Esophagus muscularis mucosa (tissue), 4 donors: ENCODE results near the gene EPC1.
A peak's percentile ranks its signal among the peaks of the same experiment; 100 is the strongest.

ENCODE experiments used
- EP300 ChIP-seq: sonication (generic); formaldehyde crosslinking; IDR thresholded peaks from one replicate; pipeline ENCODE4 v1.6.1; 2017; ENCODE audit warnings: antibody characterized with exemption
- POLR2A ChIP-seq: fragments of 450-650 bp; IDR thresholded peaks from one replicate; pipeline ENCODE4 v1.6.1; 2017; ENCODE audit warnings: antibody characterized with exemption, moderate library complexity, mild to moderate bottlenecking, low read depth
- POLR2AphosphoS5 ChIP-seq, 2 donors: sonication (generic); formaldehyde crosslinking; IDR thresholded peaks; one replicate each; pipeline ENCODE4 v1.6.1; 2017; ENCODE audit warnings: antibody characterized with exemption in 2 of 2
- TF ChIP-seq, protein P1 (sequence below), 3 experiments: fragments of 200-600 bp in 2 of 3; fragments of 450-650 bp in 1 of 3; sonication (generic) in 2 of 3; IDR thresholded peaks; one replicate each; pipeline ENCODE4 v1.5.1; 2017 to 2019; ENCODE audit warnings: antibody characterized with exemption in 3 of 3, mild to moderate bottlenecking in 2 of 3, moderate library complexity in 1 of 3

DNA sequence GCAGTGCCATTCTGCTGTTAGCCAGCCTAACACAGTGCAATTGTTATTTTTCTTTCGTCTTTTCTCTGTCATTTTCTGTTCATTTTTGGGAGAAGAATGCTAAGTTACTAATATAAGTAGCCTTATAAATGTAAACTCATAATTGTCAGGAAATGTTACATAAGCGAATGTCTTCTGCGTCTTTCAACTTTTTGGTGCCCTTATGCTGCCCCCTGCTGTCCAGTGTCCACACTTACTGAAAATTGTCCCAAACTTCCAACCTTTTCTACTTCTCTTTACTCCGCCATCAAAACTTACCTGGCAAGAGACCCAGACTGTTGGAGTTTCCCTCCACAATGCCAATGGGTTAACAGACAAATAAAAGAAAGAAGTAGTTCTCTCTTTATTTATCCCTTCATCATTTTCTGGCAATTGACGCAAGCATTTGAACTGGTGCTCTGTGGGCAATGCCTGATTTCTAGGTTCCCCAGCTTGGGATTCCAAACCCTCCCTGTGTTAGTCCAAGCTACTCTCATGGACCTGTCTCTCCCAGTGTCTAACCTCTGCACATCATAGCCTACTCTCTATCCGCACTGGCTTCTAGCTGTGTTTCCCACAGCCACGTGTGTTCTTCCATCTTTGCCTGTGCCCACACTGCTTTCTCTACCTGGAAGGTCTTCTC is 21.0 kb upstream of the EPC1 start:
- TF ChIP-seq, protein P1, sequence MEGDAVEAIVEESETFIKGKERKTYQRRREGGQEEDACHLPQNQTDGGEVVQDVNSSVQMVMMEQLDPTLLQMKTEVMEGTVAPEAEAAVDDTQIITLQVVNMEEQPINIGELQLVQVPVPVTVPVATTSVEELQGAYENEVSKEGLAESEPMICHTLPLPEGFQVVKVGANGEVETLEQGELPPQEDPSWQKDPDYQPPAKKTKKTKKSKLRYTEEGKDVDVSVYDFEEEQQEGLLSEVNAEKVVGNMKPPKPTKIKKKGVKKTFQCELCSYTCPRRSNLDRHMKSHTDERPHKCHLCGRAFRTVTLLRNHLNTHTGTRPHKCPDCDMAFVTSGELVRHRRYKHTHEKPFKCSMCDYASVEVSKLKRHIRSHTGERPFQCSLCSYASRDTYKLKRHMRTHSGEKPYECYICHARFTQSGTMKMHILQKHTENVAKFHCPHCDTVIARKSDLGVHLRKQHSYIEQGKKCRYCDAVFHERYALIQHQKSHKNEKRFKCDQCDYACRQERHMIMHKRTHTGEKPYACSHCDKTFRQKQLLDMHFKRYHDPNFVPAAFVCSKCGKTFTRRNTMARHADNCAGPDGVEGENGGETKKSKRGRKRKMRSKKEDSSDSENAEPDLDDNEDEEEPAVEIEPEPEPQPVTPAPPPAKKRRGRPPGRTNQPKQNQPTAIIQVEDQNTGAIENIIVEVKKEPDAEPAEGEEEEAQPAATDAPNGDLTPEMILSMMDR (IDR thresholded peaks at IDR 0.05): peak; percentile 78 to 82 (median 80)
- TF ChIP-seq POLR2AphosphoS5 (IDR thresholded peaks at IDR 0.05) (peak in 1 of 2 donors; percentile 33), POLR2A (no peak), EP300 (no peak)
